ENCODE data around the gene RYR2. TPM values are rescaled to one million over a fixed set of nuclear protein-coding genes. Genes with fewer than 3 reads are reported as not detected.

The RYR2 gene
- total RNA-seq, 2 experiments from 2014 or later, result not detected

DNA sequence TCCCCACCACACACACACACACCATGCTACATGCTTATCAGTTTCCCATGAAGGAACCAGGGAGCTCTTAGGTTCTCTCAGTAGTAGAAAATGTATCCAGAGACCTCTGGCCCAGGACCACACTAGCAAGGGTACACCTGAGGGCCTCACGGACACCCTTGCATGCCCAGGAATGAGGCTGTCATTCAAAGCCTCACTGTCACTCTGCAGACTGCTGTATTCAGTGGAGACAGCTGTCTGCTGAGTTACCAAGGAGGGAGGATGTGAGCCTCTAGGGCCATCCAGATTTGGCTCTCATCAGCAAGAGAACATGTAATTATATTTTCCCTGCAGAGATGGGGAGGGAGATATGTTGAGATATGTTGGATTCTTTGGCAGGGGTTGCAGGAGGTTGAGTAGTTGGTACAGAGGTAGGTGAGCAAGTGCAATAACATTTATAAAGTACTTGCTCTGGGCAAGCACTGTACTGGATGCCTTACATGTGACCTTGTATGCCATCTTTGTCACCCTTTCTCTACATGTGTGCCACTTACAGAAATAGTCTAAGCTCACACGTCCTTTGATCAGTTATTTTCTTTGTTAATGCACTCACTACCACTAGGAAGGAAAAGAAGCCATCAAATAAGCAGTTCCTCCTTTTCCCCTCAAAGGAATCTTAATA is 598.2 kb downstream of the RYR2 start:
- Histone ChIP-seq H4K20me1 (ENCODE audit: insufficient read depth, low read length) (no peaks in the 10 kb centered on the region), H3K4me2 (ENCODE audit: low read length) (no peak overlapping the region), H3K27ac (ENCODE audit: low read depth, low read length, poor library complexity, severe bottlenecking) (no peak overlapping the region), H3K4me3 (ENCODE audit: low read depth, low read length, poor library complexity, severe bottlenecking) (no peak overlapping the region), H3K36me3 (ENCODE audit: insufficient read depth, low read length) (no peaks in the 10 kb centered on the region), H3K79me2 (ENCODE audit: insufficient read depth, low read depth, low read length) (no peaks in the 10 kb centered on the region), H3K4me1 (ENCODE audit: insufficient read depth, low read length, poor library complexity, severe bottlenecking) (no peaks in the 10 kb centered on the region), H3K9me3 (ENCODE audit: low read length) (no peaks in the 10 kb centered on the region), H2AFZ (ENCODE audit: low read length) (no peak overlapping the region), H3K9me2 (ENCODE audit: insufficient read depth, low read length) (no peaks in the 10 kb centered on the region)
- intact Hi-C loops (cut with micrococcal nuclease; ENCODE audit: unreplicated experiment), result no loop called here
- TF ChIP-seq EZH2phosphoT487 (IDR thresholded peaks at IDR 0.05; ENCODE audit: borderline replicate concordance, low read depth, low read length), result no peak
- TF ChIP-seq, protein P1, sequence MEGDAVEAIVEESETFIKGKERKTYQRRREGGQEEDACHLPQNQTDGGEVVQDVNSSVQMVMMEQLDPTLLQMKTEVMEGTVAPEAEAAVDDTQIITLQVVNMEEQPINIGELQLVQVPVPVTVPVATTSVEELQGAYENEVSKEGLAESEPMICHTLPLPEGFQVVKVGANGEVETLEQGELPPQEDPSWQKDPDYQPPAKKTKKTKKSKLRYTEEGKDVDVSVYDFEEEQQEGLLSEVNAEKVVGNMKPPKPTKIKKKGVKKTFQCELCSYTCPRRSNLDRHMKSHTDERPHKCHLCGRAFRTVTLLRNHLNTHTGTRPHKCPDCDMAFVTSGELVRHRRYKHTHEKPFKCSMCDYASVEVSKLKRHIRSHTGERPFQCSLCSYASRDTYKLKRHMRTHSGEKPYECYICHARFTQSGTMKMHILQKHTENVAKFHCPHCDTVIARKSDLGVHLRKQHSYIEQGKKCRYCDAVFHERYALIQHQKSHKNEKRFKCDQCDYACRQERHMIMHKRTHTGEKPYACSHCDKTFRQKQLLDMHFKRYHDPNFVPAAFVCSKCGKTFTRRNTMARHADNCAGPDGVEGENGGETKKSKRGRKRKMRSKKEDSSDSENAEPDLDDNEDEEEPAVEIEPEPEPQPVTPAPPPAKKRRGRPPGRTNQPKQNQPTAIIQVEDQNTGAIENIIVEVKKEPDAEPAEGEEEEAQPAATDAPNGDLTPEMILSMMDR (conservative IDR thresholded peaks at IDR 0.05; ENCODE audit: low read length), result no peak
- BruUV-seq (replicated peaks), result no TSS peak
- no peak for DNase-seq (ENCODE audit: low spot score)
- ChIA-PET POLR2A (no interaction called here), CTCF (ENCODE audit: unreplicated experiment) (no interaction called here)

DNA sequence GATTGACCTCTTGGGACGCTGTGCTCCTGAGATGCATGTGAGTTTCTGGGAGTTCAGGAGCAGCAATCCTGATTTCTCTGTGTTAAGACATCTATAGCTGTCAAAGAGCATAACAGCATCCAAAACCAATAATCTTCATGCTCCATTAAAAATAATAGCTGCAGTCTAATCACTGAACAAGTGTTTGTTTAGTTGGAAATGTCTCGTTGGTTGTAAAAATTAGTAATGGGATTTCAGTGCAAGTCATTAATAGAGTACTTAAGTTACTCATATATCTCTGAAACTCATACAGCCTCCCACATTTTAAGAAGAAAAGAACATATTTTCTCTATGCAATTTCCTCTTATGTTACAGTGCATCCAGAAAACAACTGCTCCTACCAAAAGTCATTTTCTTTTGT is 599.0 kb downstream of the RYR2 start:
- Histone ChIP-seq H3K27ac (ENCODE audit: low read depth, low read length, poor library complexity, severe bottlenecking) (no peak overlapping the region), H3K4me3 (ENCODE audit: low read depth, low read length, poor library complexity, severe bottlenecking) (no peak overlapping the region), H3K79me2 (ENCODE audit: insufficient read depth, low read depth, low read length) (no peaks in the 10 kb centered on the region), H3K36me3 (ENCODE audit: insufficient read depth, low read length) (no peaks in the 10 kb centered on the region), H4K20me1 (ENCODE audit: insufficient read depth, low read length) (no peaks in the 10 kb centered on the region), H3K4me2 (ENCODE audit: low read length) (no peak overlapping the region), H3K9me3 (ENCODE audit: low read length) (no peaks in the 10 kb centered on the region), H3K4me1 (ENCODE audit: insufficient read depth, low read length, poor library complexity, severe bottlenecking) (no peaks in the 10 kb centered on the region), H3K9me2 (ENCODE audit: insufficient read depth, low read length) (no peaks in the 10 kb centered on the region), H2AFZ (ENCODE audit: low read length) (no peak overlapping the region)
- CTCF ChIA-PET (ENCODE audit: unreplicated experiment), result no interaction called here
- DNase-seq (ENCODE audit: low spot score), result no peak
- TF ChIP-seq EZH2phosphoT487 (IDR thresholded peaks at IDR 0.05; ENCODE audit: borderline replicate concordance, low read depth, low read length), result no peak
- TF ChIP-seq, protein P1 (conservative IDR thresholded peaks at IDR 0.05; ENCODE audit: low read length), result no peak
- intact Hi-C loops (cut with micrococcal nuclease; ENCODE audit: unreplicated experiment), result no loop called here
- POLR2A ChIA-PET, result interaction anchor here (0.6 kb wide), 2 partner anchors 110 to 327 kb away, joined by 3 read pairs; no protein-coding TSS in a partner anchor
- no TSS peak for BruUV-seq (replicated peaks)

DNA sequence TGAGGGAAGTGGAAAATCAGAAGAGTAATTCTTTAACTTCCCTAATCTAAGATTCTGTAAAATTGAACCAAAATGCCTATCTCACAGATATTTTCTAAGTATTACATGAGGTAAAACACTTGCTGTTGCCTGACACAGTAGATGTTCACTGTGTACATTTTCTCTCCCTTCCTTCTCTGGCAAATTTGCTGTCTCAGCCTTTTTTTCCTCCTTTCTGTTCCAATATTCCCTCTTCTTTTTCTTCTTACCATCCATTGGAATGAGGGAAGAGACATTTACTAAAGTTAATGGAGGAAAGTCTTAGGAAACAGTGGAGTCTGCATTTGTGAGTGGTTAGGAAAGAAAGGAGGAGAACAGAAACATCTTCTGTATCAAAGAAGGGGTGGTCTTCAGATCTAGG is 608.8 kb downstream of the RYR2 start:
- TF ChIP-seq EZH2phosphoT487 (IDR thresholded peaks at IDR 0.05; ENCODE audit: borderline replicate concordance, low read depth, low read length), result no peak
- TF ChIP-seq, protein P1 (conservative IDR thresholded peaks at IDR 0.05; ENCODE audit: low read length), result no peak
- Histone ChIP-seq H3K9me2 (ENCODE audit: insufficient read depth, low read length) (no peaks in the 10 kb centered on the region), H2AFZ (ENCODE audit: low read length) (no peak overlapping the region), H3K4me3 (ENCODE audit: low read depth, low read length, poor library complexity, severe bottlenecking) (no peak overlapping the region), H3K4me2 (ENCODE audit: low read length) (no peak overlapping the region), H3K27ac (ENCODE audit: low read depth, low read length, poor library complexity, severe bottlenecking) (no peak overlapping the region), H3K9me3 (ENCODE audit: low read length) (no peaks in the 10 kb centered on the region), H3K79me2 (ENCODE audit: insufficient read depth, low read depth, low read length) (no peaks in the 10 kb centered on the region), H4K20me1 (ENCODE audit: insufficient read depth, low read length) (no peaks in the 10 kb centered on the region), H3K36me3 (ENCODE audit: insufficient read depth, low read length) (no peaks in the 10 kb centered on the region), H3K4me1 (ENCODE audit: insufficient read depth, low read length, poor library complexity, severe bottlenecking) (no peaks in the 10 kb centered on the region)
- DNase-seq (ENCODE audit: low spot score), result no peak
- BruUV-seq (replicated peaks), result no TSS peak
- ChIA-PET CTCF (ENCODE audit: unreplicated experiment) (no interaction called here), POLR2A (no interaction called here)
- intact Hi-C loops (cut with micrococcal nuclease; ENCODE audit: unreplicated experiment), result no loop called here
